ENCODE data around the gene TSPAN4. TPM values are rescaled to one million over a fixed set of nuclear protein-coding genes. Genes with fewer than 3 reads are reported as not detected.

TSPAN4 gene
- total and polyA plus RNA-seq, 10 of the 15 experiments (the other 5 are each of a cell fraction or from before 2014, with no cell fraction given): 0.37 to 14.0 (median 8.5) TPM; not detected in 1

DNA sequence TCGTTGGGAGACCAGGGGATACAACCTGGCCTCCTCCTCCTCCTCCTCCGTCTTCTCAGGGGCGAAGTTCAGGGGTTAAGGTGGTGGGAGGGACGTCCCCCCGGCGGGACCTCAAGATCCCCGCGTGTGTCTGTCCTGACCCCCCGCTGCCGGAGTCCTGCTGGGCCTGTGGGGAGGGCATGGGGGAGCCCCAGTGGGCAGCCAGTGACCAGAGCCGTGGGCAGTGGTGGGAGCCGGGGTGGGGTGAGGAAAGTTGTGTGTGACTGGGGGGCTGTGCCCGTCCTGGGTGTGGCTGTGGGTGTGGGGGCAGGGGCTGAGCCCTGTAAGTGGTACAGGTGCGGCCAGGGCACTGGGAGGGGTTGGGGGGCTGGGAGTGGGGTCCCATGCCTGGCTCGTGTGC, 10.1 kb downstream of the TSPAN4 start:
- TF ChIP-seq, protein P1, sequence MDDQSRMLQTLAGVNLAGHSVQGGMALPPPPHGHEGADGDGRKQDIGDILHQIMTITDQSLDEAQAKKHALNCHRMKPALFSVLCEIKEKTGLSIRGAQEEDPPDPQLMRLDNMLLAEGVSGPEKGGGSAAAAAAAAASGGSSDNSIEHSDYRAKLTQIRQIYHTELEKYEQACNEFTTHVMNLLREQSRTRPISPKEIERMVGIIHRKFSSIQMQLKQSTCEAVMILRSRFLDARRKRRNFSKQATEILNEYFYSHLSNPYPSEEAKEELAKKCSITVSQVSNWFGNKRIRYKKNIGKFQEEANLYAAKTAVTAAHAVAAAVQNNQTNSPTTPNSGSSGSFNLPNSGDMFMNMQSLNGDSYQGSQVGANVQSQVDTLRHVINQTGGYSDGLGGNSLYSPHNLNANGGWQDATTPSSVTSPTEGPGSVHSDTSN (IDR thresholded peaks at IDR 0.05; ENCODE audit: insufficient replicate concordance, low read depth, low read length): no peak
- TF ChIP-seq LARP7 (IDR thresholded peaks at IDR 0.05): no peak
- no peak for ATAC-seq
- Histone ChIP-seq H3K36me3 (ENCODE audit: control insufficient read depth in 2 of 2, insufficient read depth in 2 of 2, low read length in 1 of 2) (no peaks in the 10 kb centered on the region), H3K4me2 (ENCODE audit: control insufficient read depth, insufficient read depth) (no peak overlapping the region), H3K4me3 (no peak overlapping the region), H3K27me3 (replicated peaks in 1 of 2; ENCODE audit: control insufficient read depth in 2 of 2, insufficient read depth in 2 of 2, low read length in 1 of 2) (no peaks in the 10 kb centered on the region; a peak in 1 of 4 replicates), H4K20me1 (ENCODE audit: control insufficient read depth, insufficient read depth) (no peaks in the 10 kb centered on the region), H3K9me3 (replicated peaks; ENCODE audit: control insufficient read depth, insufficient read depth, low read length) (no peaks in the 10 kb centered on the region), H3K27ac (ENCODE audit: control insufficient read depth, insufficient read depth) (no peak overlapping the region), H2AFZ (ENCODE audit: control insufficient read depth, low read depth, low read length) (no peak overlapping the region), H3K4me1 (ENCODE audit: control insufficient read depth, insufficient read depth, low read length) (no peaks in the 10 kb centered on the region), H3K79me2 (ENCODE audit: control insufficient read depth, insufficient read depth, low read length) (no peaks in the 10 kb centered on the region), H3K9ac (ENCODE audit: control insufficient read depth, insufficient read depth, low read length) (no peak overlapping the region)
- in situ Hi-C loops (cut with MboI) (no loop called here), intact Hi-C loops (cut with micrococcal nuclease; ENCODE audit: unreplicated experiment) (no loop called here)
- 51% methylated on average over 14 of the region's 15 CpGs for WGBS (ENCODE audit: insufficient coverage, insufficient replicate concordance, low lambda C conversion rate, missing lambda C conversion rate)
- RAD21 ChIA-PET (ENCODE audit: unreplicated experiment): no interaction called here
- FAIRE-seq: no peak
- DNase-seq (ENCODE audit: low read depth, low spot score): no peak
- CTCF ChIA-PET: no interaction called here
- no TSS peak for BruUV-seq (replicated peaks)
- POLR2A ChIA-PET: no interaction called here
- SMC1A ChIA-PET (ENCODE audit: uncharacterized antibody, unreplicated experiment): no interaction called here

DNA sequence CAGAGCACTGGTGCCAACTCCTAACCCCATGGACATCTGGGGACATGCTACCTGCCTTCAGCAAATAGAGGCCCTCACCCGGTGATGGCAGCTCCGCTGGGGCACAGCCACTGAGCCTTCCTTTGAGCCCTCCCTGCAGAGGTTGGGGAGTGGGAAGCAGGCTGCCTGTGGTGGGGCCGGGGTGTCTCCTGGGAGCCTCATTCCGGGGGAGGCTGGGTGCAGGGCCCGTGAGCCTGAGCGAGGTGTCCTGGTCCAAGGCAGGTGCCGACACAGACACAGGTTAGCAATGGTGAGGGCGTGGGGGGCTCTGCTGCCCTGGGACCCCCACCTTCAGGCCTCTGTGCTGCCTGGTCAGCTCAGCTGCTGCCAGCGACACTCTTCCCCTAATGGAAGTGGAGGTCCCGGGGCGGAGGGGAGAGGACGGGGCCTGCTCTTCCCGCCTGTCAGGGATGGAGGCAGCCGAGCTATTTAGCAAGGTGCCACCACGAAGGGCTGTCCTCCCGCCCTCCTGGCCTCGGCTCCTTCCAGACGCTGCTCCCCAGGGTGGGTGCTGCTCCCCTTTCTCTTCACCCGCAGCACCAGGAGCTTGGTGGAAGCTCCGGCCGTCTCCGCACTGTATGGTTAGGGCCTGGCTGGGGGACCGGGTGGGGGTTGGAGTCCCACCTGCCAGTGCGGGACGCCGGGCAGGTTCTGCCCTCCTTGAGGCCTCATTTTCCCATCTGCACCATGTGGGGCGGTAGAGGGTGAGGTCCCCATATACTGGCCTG, 11.2 kb downstream of the TSPAN4 start:
- intact Hi-C loops (cut with micrococcal nuclease; ENCODE audit: unreplicated experiment): no loop called here
- in situ Hi-C loops (cut with MboI): no loop called here
- ATAC-seq (0 out of 3 replicates have a peak, but pooled peaks have one; percentile 21), FAIRE-seq (no peak), DNase-seq (ENCODE audit: low read depth, low spot score) (no peak)
- H3K4me2 ChIP-seq (ENCODE audit: control insufficient read depth, insufficient read depth): no peak overlapping the region
- ChIA-PET RAD21 (ENCODE audit: unreplicated experiment) (no interaction called here), POLR2A (no interaction called here), SMC1A (ENCODE audit: uncharacterized antibody, unreplicated experiment) (no interaction called here), CTCF (no interaction called here)
- no peaks in the 10 kb centered on the region for H3K36me3 ChIP-seq (ENCODE audit: control insufficient read depth in 2 of 2, insufficient read depth in 2 of 2, low read length in 1 of 2)
- H3K4me3 ChIP-seq: no peak overlapping the region
- H2AFZ ChIP-seq (ENCODE audit: control insufficient read depth, low read depth, low read length): no peak overlapping the region
- H3K27me3 ChIP-seq (replicated peaks in 1 of 2; ENCODE audit: control insufficient read depth in 2 of 2, insufficient read depth in 2 of 2, low read length in 1 of 2): no peaks in the 10 kb centered on the region; a peak in 1 of 4 replicates
- H3K27ac ChIP-seq (ENCODE audit: control insufficient read depth, insufficient read depth): no peak overlapping the region
- 50% methylated on average over 25 of the region's 27 CpGs for WGBS (ENCODE audit: insufficient coverage, insufficient replicate concordance, low lambda C conversion rate, missing lambda C conversion rate)
- BruUV-seq (replicated peaks): no TSS peak
- no peak overlapping the region for H3K9ac ChIP-seq (ENCODE audit: control insufficient read depth, insufficient read depth, low read length)
- H3K79me2 ChIP-seq (ENCODE audit: control insufficient read depth, insufficient read depth, low read length): no peaks in the 10 kb centered on the region
- H4K20me1 ChIP-seq (ENCODE audit: control insufficient read depth, insufficient read depth): no peaks in the 10 kb centered on the region
- no peaks in the 10 kb centered on the region for H3K4me1 ChIP-seq (ENCODE audit: control insufficient read depth, insufficient read depth, low read length)
- H3K9me3 ChIP-seq (replicated peaks; ENCODE audit: control insufficient read depth, insufficient read depth, low read length): no peaks in the 10 kb centered on the region
- TF ChIP-seq, protein P2, sequence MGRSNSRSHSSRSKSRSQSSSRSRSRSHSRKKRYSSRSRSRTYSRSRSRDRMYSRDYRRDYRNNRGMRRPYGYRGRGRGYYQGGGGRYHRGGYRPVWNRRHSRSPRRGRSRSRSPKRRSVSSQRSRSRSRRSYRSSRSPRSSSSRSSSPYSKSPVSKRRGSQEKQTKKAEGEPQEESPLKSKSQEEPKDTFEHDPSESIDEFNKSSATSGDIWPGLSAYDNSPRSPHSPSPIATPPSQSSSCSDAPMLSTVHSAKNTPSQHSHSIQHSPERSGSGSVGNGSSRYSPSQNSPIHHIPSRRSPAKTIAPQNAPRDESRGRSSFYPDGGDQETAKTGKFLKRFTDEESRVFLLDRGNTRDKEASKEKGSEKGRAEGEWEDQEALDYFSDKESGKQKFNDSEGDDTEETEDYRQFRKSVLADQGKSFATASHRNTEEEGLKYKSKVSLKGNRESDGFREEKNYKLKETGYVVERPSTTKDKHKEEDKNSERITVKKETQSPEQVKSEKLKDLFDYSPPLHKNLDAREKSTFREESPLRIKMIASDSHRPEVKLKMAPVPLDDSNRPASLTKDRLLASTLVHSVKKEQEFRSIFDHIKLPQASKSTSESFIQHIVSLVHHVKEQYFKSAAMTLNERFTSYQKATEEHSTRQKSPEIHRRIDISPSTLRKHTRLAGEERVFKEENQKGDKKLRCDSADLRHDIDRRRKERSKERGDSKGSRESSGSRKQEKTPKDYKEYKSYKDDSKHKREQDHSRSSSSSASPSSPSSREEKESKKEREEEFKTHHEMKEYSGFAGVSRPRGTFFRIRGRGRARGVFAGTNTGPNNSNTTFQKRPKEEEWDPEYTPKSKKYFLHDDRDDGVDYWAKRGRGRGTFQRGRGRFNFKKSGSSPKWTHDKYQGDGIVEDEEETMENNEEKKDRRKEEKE (IDR thresholded peaks at IDR 0.05): no peak
- TF ChIP-seq CHD2 (IDR thresholded peaks at IDR 0.05; ENCODE audit: borderline replicate concordance, low read depth, low read length): no peak
- no peak for TF ChIP-seq SREBF1 (IDR thresholded peaks at IDR 0.05; ENCODE audit: low read length)
- TF ChIP-seq ATF3 (IDR thresholded peaks at IDR 0.05; ENCODE audit: borderline replicate concordance, extremely low read depth, low read depth, low read length): no peak
- TF ChIP-seq NFYB (IDR thresholded peaks at IDR 0.05; ENCODE audit: insufficient read depth, low read depth, low read length): no peak
- no peak for TF ChIP-seq KDM1A (IDR thresholded peaks at IDR 0.05; ENCODE audit: borderline replicate concordance)
- no peak for TF ChIP-seq ELK1 (IDR thresholded peaks at IDR 0.05; ENCODE audit: low read depth, low read length)
- TF ChIP-seq TAF1 (IDR thresholded peaks at IDR 0.05; ENCODE audit: borderline replicate concordance, low read depth, low read length): no peak
- TF ChIP-seq TCF7 (IDR thresholded peaks at IDR 0.05; ENCODE audit: borderline replicate concordance): no peak
